Smooth muscle cell (in vitro differentiated cells): Measurements from ENCODE around the gene MIOX. TPM values are rescaled to one million over a fixed set of nuclear protein-coding genes. Genes with fewer than 3 reads are reported as not detected.

Experiments used
- DNase-seq: peaks from one replicate; lab custom pipeline; 2025; ENCODE audit not compliant: unreplicated experiment; lab: John Stamatoyannopoulos, UW
- H2AFZ ChIP-seq: fragments of 200-600 bp; sonication (generic); 2 replicates; pipeline ENCODE4 v1.6.0; 2016; ENCODE audit warnings: antibody characterized with exemption, low read depth, mild to moderate bottlenecking
- H3F3A ChIP-seq: fragments of 200-600 bp; sonication (generic); 2 replicates; pipeline ENCODE4 v1.6.0; 2017; ENCODE audit warnings: antibody characterized with exemption, low read depth
- H3K27ac ChIP-seq: fragments of 200-600 bp; sonication (generic); 2 replicates; pipeline ENCODE4 v1.5.1; 2016; ENCODE audit warnings: low read depth, mild to moderate bottlenecking
- H3K27me3 ChIP-seq: fragments of 200-600 bp; sonication (generic); 2 replicates; pipeline ENCODE4 v1.6.1; 2016; ENCODE audit warnings: low read depth, mild to moderate bottlenecking
- H3K36me3 ChIP-seq: fragments of 200-600 bp; sonication (generic); 2 replicates; pipeline ENCODE4 v1.5.1; 2016; ENCODE audit warnings: low read depth
- H3K4me1 ChIP-seq: fragments of 200-600 bp; sonication (generic); 2 replicates; pipeline ENCODE4 v1.5.1; 2016; ENCODE audit warnings: low read depth
- H3K4me2 ChIP-seq: fragments of 200-600 bp; sonication (generic); 2 replicates; pipeline ENCODE4 v1.6.0; 2016; ENCODE audit warnings: mild to moderate bottlenecking
- H3K4me3 ChIP-seq: fragments of 200-600 bp; sonication (generic); 2 replicates; pipeline ENCODE4 v1.5.1; 2016; ENCODE audit warnings: mild to moderate bottlenecking
- H3K79me2 ChIP-seq: fragments of 200-600 bp; sonication (generic); 2 replicates; pipeline ENCODE4 v1.6.0; 2016; ENCODE audit warnings: low read depth, mild to moderate bottlenecking
- H3K9ac ChIP-seq: fragments of 200-600 bp; sonication (generic); 2 replicates; pipeline ENCODE4 v1.6.0; 2016; ENCODE audit warnings: low read depth
- H3K9me3 ChIP-seq: fragments of 200-600 bp; sonication (generic); replicated peaks from 2 replicates; pipeline ENCODE4 v1.5.1; 2016; ENCODE audit warnings: low read depth
- H4K20me1 ChIP-seq: fragments of 200-600 bp; sonication (generic); 2 replicates; pipeline ENCODE4 v1.6.0; 2016; ENCODE audit warnings: low read depth
- whole genome bisulfite sequencing: methylation state at CpG from one replicate; pipeline ENCODE4 v1.1.7; 2016; ENCODE audit warnings: low lambda C conversion rate; 5-methylcytosine and 5-hydroxymethylcytosine counted together
- polyA plus RNA-seq: library from polyadenylated mRNA; unstranded; fragments of >200 nt; fragmentation: Nextera tagmentation; extraction: Ambion mirVana; gene quantifications from 2 replicates; pipeline ENCODE4 v1.2.1, GENCODE V29; 2016
- total RNA-seq: library from RNA; depleted of rRNA; stranded (reverse); fragments of >200 nt; gene quantifications from 2 replicates; pipeline ENCODE4 v1.2.3, GENCODE V29; 2014
- TF ChIP-seq, protein P1 (sequence below): fragments of 200-600 bp; sonication (generic); IDR thresholded peaks from 2 replicates; pipeline ENCODE4 v1.5.1; 2017; ENCODE audit warnings: borderline replicate concordance, mild to moderate bottlenecking, antibody characterized with exemption; ENCODE audit not compliant: insufficient read depth, poor library complexity, severe bottlenecking

Gene MIOX
- total and polyA plus RNA-seq, 2 experiments from 2014 or later, result 0.49 TPM; not detected in 1

DNA sequence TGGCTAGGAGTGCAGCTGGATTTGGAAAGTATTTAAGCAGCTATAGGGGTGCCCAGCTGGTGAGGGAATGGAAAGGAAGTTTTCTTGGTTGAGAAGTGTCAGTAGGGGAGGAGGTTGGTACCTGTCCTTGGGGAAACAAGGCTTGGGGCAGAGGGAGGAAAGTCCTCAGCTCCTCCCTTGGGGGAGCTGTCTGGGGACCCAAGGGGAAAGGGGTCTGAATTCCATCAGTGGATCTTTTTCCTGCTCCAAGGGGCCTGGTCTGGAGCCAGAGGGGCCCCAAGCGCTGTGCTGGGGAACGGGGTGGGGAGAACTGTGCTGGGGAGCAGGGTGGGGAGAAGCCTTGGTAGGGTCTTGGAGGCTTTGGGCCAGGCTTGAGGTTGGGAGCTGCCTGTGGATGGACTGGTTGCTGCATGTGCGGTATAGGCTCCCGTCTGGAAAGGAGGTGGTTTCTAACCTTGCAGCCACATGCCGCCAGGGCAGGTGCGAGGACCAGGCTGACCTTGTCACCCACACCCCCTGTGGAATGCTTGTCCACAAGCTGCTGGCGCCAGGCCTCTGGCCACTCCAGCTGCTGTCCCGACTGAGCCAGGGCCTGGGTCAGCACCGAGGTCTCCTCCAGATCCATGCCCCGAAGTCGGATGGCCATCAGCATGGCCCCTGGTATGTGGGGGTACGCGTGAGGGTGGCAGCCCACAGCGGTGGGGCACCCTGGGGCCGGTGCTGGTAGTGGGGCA is 42.2 kb downstream of the MIOX start:
- peak overlapping the region; percentile 98 for H3K4me2 ChIP-seq
- peak overlapping the region; percentile 69 for H3K4me3 ChIP-seq
- H3K79me2 ChIP-seq, result peaks cover 8% of the 10 kb centered on the region
- H3K9me3 ChIP-seq, result no peaks in the 10 kb centered on the region
- DNase-seq, result no peak
- H3K27me3 ChIP-seq, result no peaks in the 10 kb centered on the region
- H3K27ac ChIP-seq, result peak overlapping the region; percentile 97
- H3K4me1 ChIP-seq, result peaks cover 21% of the 10 kb centered on the region
- WGBS, result 77% methylated on average over 11 of the region's 15 CpGs
- H3F3A ChIP-seq, result peaks cover 61% of the 10 kb centered on the region
- peaks cover 23% of the 10 kb centered on the region for H4K20me1 ChIP-seq
- TF ChIP-seq, protein P1, sequence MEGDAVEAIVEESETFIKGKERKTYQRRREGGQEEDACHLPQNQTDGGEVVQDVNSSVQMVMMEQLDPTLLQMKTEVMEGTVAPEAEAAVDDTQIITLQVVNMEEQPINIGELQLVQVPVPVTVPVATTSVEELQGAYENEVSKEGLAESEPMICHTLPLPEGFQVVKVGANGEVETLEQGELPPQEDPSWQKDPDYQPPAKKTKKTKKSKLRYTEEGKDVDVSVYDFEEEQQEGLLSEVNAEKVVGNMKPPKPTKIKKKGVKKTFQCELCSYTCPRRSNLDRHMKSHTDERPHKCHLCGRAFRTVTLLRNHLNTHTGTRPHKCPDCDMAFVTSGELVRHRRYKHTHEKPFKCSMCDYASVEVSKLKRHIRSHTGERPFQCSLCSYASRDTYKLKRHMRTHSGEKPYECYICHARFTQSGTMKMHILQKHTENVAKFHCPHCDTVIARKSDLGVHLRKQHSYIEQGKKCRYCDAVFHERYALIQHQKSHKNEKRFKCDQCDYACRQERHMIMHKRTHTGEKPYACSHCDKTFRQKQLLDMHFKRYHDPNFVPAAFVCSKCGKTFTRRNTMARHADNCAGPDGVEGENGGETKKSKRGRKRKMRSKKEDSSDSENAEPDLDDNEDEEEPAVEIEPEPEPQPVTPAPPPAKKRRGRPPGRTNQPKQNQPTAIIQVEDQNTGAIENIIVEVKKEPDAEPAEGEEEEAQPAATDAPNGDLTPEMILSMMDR, result no peak
- H3K36me3 ChIP-seq, result no peaks in the 10 kb centered on the region
- no peak overlapping the region for H2AFZ ChIP-seq
- no peak overlapping the region for H3K9ac ChIP-seq

DNA sequence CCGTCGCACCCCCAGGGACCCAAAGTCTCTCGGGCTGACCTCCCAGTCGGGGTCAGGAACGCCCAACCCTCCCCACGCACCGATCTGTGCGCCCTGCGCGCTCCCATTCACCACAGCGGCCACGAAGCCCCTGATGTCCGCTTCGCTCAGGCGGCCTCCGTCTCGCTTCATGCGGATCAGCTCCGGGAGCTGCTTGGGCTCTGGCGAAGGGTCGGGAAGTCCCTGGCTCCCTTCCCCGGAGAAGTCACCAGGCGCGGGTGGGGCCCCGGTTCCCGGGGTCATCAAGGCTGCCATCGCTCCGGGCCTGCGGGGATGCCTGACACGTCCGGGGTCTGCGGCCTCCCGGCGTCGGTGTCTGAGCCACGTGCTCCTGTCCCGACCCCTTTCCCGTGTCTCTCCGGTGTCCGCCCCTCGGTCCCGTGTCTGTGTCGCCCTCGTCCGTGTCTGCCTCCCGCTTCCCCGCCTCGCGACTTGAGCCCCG is 42.8 kb downstream of the MIOX start:
- no peak overlapping the region for H3K9ac ChIP-seq
- H3K4me2 ChIP-seq, result peak overlapping the region; percentile 98
- peak overlapping the region; percentile 97 for H3K27ac ChIP-seq
- WGBS, result 50% methylated on average over 19 of the region's 50 CpGs
- H2AFZ ChIP-seq, result no peak overlapping the region
- peak overlapping the region; percentile 69 for H3K4me3 ChIP-seq
- H3K9me3 ChIP-seq, result no peaks in the 10 kb centered on the region
- H3K4me1 ChIP-seq, result peaks cover 23% of the 10 kb centered on the region
- peaks cover 2% of the 10 kb centered on the region for H3K79me2 ChIP-seq
- H3F3A ChIP-seq, result peaks cover 56% of the 10 kb centered on the region
- no peaks in the 10 kb centered on the region for H3K27me3 ChIP-seq
- peaks cover 17% of the 10 kb centered on the region for H4K20me1 ChIP-seq
- no peaks in the 10 kb centered on the region for H3K36me3 ChIP-seq
- no peak for DNase-seq
- TF ChIP-seq, protein P1, result no peak

DNA sequence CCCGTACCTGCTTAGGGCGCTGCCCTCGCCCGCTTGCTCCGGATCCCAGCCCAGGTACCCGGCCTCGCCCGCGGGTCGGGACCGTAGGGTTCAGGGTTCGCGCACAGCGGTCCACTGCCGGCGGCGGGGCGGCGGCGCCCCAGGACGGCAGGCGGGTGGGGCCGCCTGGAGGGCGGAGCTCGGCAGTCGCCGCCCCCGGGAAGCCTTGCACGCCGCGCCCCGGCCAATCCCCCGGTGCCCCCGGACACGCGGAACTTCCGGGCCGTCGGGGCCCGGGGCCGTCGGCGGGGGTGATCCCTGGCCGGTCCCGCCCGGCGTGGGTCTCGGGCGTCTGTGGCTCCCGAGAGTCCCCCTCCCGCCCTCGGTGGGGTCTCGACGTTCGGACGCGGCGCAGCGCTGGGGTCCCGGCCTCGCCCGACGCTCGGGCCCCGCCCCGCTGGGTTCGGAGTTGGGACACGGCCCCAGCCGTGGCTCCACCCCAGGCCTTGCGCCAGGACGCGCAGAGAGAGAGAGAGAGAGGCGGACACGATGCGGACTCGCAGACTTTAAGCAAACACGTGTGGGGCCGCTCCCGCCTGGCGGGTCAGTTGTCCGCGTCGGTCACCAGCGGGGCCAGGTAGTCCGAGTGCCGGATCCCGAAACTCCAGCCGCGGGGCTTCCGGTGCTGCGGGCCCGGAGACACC is 43.4 kb downstream of the MIOX start, which contains the start of gene TYMP:
Gene TYMP, minus strand, starts transcription at position 116 of the 683 bp plus-strand sequence. CDS start 303 bp downstream, outside the sequence.
- Histone ChIP-seq H3K9ac (peak within 1 kb of the TSS; percentile 81), H3F3A (peaks cover 54% of the 10 kb centered on the region), H3K79me2 (no peaks in the 10 kb centered on the region), H3K9me3 (no peaks in the 10 kb centered on the region), H3K4me2 (peak within 1 kb of the TSS; percentile 98), H3K27ac (peak within 1 kb of the TSS; percentile 97), H3K36me3 (no peaks in the 10 kb centered on the region), H3K4me1 (peaks cover 23% of the 10 kb centered on the region), H3K27me3 (no peaks in the 10 kb centered on the region), H3K4me3 (peak within 1 kb of the TSS; percentile 69), H4K20me1 (peaks cover 15% of the 10 kb centered on the region), H2AFZ (no peak within 1 kb of the TSS)
- 3% methylated on average over 37 of the region's 92 CpGs for WGBS
- DNase-seq, result peak; percentile 76
- TF ChIP-seq, protein P1, result no peak
